SK-N-MC (cell line): ENCODE measurements around the gene FMN2.

Experiments
- DNase-seq: peaks from one replicate; pipeline ENCODE4 v3.0.0-alpha.2; 2011; ENCODE audit warnings: low read depth, low spot score
- H3K27ac ChIP-seq: fragments of 200-600 bp; sonication (generic); 2 replicates; pipeline ENCODE4 v1.5.1; 2016; ENCODE audit warnings: mixed run types
- H3K36me3 ChIP-seq: fragments of 200-600 bp; sonication (generic); 2 replicates; pipeline ENCODE4 v1.6.1; 2017; ENCODE audit warnings: antibody characterized with exemption, low read length, mixed read lengths; ENCODE audit not compliant: insufficient read depth
- H3K4me3 ChIP-seq: fragments of 200-600 bp; sonication (generic); 2 replicates; pipeline ENCODE4 v1.5.1; 2016
- H3K9ac ChIP-seq: fragments of 200-600 bp; sonication (generic); 2 replicates; pipeline ENCODE4 v1.8.0; 2017; ENCODE audit warnings: mixed run types, mixed read lengths; ENCODE audit not compliant: insufficient read length
- H3K9me3 ChIP-seq: fragments of 200-600 bp; sonication (generic); 2 replicates; pipeline ENCODE4 v1.6.1; 2017; ENCODE audit warnings: low read depth, mild to moderate bottlenecking, antibody characterized with exemption, low read length, moderate library complexity, mixed read lengths
- EZH2 ChIP-seq: fragments of 200-600 bp; sonication (generic); IDR thresholded peaks from one replicate; pipeline ENCODE4 v1.6.1; 2017; ENCODE audit warnings: antibody characterized with exemption
- FOXP2 ChIP-seq: optimal IDR thresholded peaks from 2 replicates; pipeline ENCODE3; 2011; ENCODE audit warnings: mild to moderate bottlenecking, moderate library complexity; ENCODE audit not compliant: insufficient read depth; ENCODE audit errors: extremely low read length, control extremely low read depth
- POLR2AphosphoS5 ChIP-seq: IDR thresholded peaks from 2 replicates; pipeline ENCODE4 v1.6.1; 2012; ENCODE audit warnings: mild to moderate bottlenecking, low read depth, low read length, borderline replicate concordance

The FMN2 gene

DNA sequence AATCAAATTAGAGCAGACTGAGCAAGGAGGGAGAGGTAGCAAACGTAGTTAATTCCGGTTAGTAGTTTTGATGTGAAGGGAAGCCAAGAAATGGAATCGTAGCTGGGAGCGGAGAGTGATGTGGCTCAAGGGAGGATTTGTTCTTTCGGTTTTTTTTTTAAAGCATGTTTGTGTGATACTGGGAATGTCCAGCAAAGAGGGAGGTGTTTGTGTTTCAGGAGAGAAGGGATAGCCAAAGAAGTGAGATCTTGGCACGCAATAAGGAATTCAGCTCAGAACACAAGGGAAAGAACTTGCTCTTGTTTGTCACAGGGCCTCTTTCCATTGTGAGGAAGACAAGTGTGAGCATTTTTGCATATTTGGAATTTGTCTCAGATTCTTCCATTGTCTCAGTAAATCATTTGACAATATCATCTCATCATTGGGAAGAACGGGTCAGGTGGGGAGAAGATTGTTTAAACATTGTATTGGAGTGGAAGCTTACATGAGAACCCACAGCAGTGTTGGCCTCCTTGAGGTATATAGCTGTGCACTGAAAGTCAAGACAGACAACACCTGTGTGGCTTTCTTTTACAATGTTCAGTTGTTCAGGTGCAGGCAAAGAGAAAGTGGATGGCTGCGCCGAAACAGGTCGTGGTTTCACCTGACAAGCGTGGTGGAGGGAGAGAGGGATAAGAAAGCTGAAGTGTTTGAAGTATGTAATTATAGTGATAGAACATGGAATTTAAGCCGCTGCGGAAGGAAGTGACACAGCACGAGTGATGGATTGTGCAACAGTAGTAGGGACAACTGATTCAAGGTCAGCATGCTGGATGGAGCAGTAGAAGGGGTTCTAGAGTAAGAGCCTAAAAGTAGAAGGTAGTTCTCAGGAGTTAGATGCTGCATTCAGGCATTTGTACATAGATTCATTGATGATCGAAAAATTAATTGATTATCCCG, 25.4 kb downstream of the FMN2 start:
- TF ChIP-seq EZH2 (no peak), POLR2AphosphoS5 (no peak), FOXP2 (no peak)
- no peaks in the 10 kb centered on the region for H3K36me3 ChIP-seq
- no peak overlapping the region for H3K27ac ChIP-seq
- H3K9me3 ChIP-seq, result no peaks in the 10 kb centered on the region
- no peak overlapping the region for H3K4me3 ChIP-seq
- H3K9ac ChIP-seq, result no peak overlapping the region
- no peak for DNase-seq

GRCh38 chr1:240117930-240118329, 26.2 kb downstream of the FMN2 start:
- H3K36me3 ChIP-seq, result no peaks in the 10 kb centered on the region
- no peak overlapping the region for H3K4me3 ChIP-seq
- H3K27ac ChIP-seq, result no peak overlapping the region
- H3K9me3 ChIP-seq, result no peaks in the 10 kb centered on the region
- no peak overlapping the region for H3K9ac ChIP-seq
- no peak for TF ChIP-seq EZH2
- TF ChIP-seq POLR2AphosphoS5, result no peak
- no peak for TF ChIP-seq FOXP2
- no peak for DNase-seq

- Histone ChIP-seq H3K4me3 (no peak overlapping the region), H3K9ac (no peak overlapping the region), H3K36me3 (no peaks in the 10 kb centered on the region), H3K9me3 (no peaks in the 10 kb centered on the region), H3K27ac (no peak overlapping the region)
- no peak for DNase-seq
- no peak for TF ChIP-seq POLR2AphosphoS5
- no peak for TF ChIP-seq FOXP2
- no peak for TF ChIP-seq EZH2
Observed at GRCh38 chr1:240122639-240123613, 31.2 kb downstream of the FMN2 start.

DNA sequence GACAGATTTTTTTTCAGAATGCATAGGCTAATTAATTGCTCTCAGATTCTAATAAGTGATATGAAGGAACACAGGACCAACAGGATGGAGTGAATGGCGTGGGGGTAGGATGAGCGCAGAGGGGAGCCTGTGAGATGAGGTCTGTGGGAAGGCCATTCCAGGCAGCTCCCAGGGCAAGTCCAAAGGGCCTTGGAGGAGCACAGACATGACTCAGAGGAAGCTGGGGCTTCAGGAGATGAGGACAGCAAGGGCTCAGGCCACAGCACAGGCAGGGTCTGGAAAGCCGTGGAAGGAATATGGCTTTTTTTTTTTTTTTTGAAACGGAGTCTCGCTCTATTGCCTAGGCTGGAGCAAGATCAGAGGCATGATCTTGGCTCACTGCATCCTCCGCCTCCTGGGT, 35.1 kb downstream of the FMN2 start:
- DNase-seq, result no peak
- Histone ChIP-seq H3K27ac (no peak overlapping the region), H3K36me3 (no peaks in the 10 kb centered on the region), H3K9ac (no peak overlapping the region), H3K4me3 (no peak overlapping the region), H3K9me3 (no peaks in the 10 kb centered on the region)
- TF ChIP-seq FOXP2, result no peak
- no peak for TF ChIP-seq POLR2AphosphoS5
- no peak for TF ChIP-seq EZH2

GRCh38 chr1:240128366-240128765, 36.7 kb downstream of the FMN2 start:
- TF ChIP-seq POLR2AphosphoS5 (no peak), EZH2 (no peak), FOXP2 (no peak)
- Histone ChIP-seq H3K4me3 (no peak overlapping the region), H3K9me3 (no peaks in the 10 kb centered on the region), H3K36me3 (no peaks in the 10 kb centered on the region), H3K9ac (no peak overlapping the region), H3K27ac (no peak overlapping the region)
- no peak for DNase-seq

DNA sequence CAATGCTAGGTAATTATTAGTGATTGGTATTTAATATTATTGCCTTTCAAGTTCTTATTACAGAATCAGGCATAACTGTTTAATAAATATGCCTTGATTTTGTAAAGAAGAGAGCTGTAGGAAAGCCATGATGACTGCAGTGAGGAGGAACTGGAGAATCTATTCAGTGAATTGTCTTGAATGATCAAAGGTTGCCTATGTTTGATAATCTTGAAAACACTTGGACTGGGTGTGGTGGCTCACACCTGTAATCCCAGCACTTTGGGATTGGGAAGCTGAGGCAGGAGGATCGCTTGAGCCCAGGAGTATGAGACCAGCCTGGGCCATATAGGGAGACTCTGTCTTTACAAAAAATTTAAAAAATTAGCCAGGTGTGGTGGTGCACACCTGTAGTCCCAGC, 42.4 kb downstream of the FMN2 start:
- no peak for DNase-seq
- no peaks in the 10 kb centered on the region for H3K36me3 ChIP-seq
- TF ChIP-seq FOXP2 (no peak), EZH2 (no peak), POLR2AphosphoS5 (no peak)
- no peaks in the 10 kb centered on the region for H3K9me3 ChIP-seq
- H3K9ac ChIP-seq, result no peak overlapping the region
- no peak overlapping the region for H3K27ac ChIP-seq
- H3K4me3 ChIP-seq, result no peak overlapping the region

GRCh38 chr1:240134596-240134995, 42.9 kb downstream of the FMN2 start:
- H3K36me3 ChIP-seq, result no peaks in the 10 kb centered on the region
- H3K9ac ChIP-seq, result no peak overlapping the region
- H3K4me3 ChIP-seq, result no peak overlapping the region
- H3K27ac ChIP-seq, result no peak overlapping the region
- TF ChIP-seq POLR2AphosphoS5, result no peak
- TF ChIP-seq FOXP2, result no peak
- TF ChIP-seq EZH2, result no peak
- DNase-seq, result no peak
- no peaks in the 10 kb centered on the region for H3K9me3 ChIP-seq

- no peak overlapping the region for H3K9ac ChIP-seq
- TF ChIP-seq POLR2AphosphoS5, result no peak
- TF ChIP-seq FOXP2, result no peak
- no peak for TF ChIP-seq EZH2
- no peaks in the 10 kb centered on the region for H3K9me3 ChIP-seq
- no peak overlapping the region for H3K4me3 ChIP-seq
- no peaks in the 10 kb centered on the region for H3K36me3 ChIP-seq
- no peak for DNase-seq
- H3K27ac ChIP-seq, result no peak overlapping the region
Observed at GRCh38 chr1:240136402-240136801, 44.7 kb downstream of the FMN2 start.
